NCI-H2107 (cell line): ENCODE data around the gene ADAM17.
"Not testable (repeated sequence)": the region's sequence is repeated elsewhere in the genome, so short reads cannot be mapped to it uniquely, and the experiment has no call there.

Experiments used
- DNase-seq: peaks from one replicate; lab custom pipeline; 2025; lab: John Stamatoyannopoulos, UW

ADAM17 gene

GRCh38 chr2:9555297-9556120 is at the start of gene ADAM17:
ADAM17 (minus strand) TSS chr2:9555830; CDS start chr2:9555605, 225 bp downstream.
- DNase-seq: peak; percentile 85

- no peak for DNase-seq
Measured at GRCh38 chr2:9602412-9602811, 46.8 kb upstream of the ADAM17 start.

- no peak for DNase-seq
Measured at GRCh38 chr2:9601397-9601796, 45.8 kb upstream of the ADAM17 start.

- no peak for DNase-seq
Measured at GRCh38 chr2:9599430-9599829, 43.8 kb upstream of the ADAM17 start.

- no peak for DNase-seq
Measured at GRCh38 chr2:9596621-9597311, 41.1 kb upstream of the ADAM17 start.

- DNase-seq: no peak
Measured at GRCh38 chr2:9595746-9596145, 40.1 kb upstream of the ADAM17 start.

GRCh38 chr2:9595256-9595655 is 39.6 kb upstream of the ADAM17 start:
- DNase-seq: not testable (repeated sequence)

GRCh38 chr2:9594366-9595054 is 38.9 kb upstream of the ADAM17 start:
- DNase-seq: no peak

- no peak for DNase-seq
Measured at GRCh38 chr2:9593925-9594324, 38.3 kb upstream of the ADAM17 start.

GRCh38 chr2:9592699-9593098 is 37.1 kb upstream of the ADAM17 start:
- DNase-seq: no peak

- DNase-seq: no peak
Measured at GRCh38 chr2:9590641-9591040, 35.0 kb upstream of the ADAM17 start.

- DNase-seq: no peak
Measured at GRCh38 chr2:9586465-9586864, 30.8 kb upstream of the ADAM17 start.

GRCh38 chr2:9585486-9585885 is 29.9 kb upstream of the ADAM17 start:
- DNase-seq: no peak

GRCh38 chr2:9584902-9585301 is 29.3 kb upstream of the ADAM17 start:
- DNase-seq: not testable (repeated sequence)

GRCh38 chr2:9582624-9583023 is 27.0 kb upstream of the ADAM17 start:
- no peak for DNase-seq

GRCh38 chr2:9578467-9579235 is 23.0 kb upstream of the ADAM17 start:
- DNase-seq: no peak

- no peak for DNase-seq
Measured at GRCh38 chr2:9574331-9574730, 18.7 kb upstream of the ADAM17 start.

- DNase-seq: no peak
Measured at GRCh38 chr2:9573840-9574239, 18.2 kb upstream of the ADAM17 start.

- no peak for DNase-seq
Measured at GRCh38 chr2:9573013-9573720, 17.5 kb upstream of the ADAM17 start.

GRCh38 chr2:9570182-9571060 is 14.8 kb upstream of the ADAM17 start:
- DNase-seq: no peak
